GM23338 (cell line): ENCODE measurements around the gene NOTCH3.

Experiments used
- CREB1 ChIP-seq: fragments of 250-450 bp; sonication (Bioruptor Pico); IDR thresholded peaks from 2 replicates; pipeline ENCODE4 v1.5.0; 2020; ENCODE audit warnings: low read depth, mild to moderate bottlenecking, moderate library complexity
- CTCF ChIP-seq, 2 experiments: fragments of 200-600 bp in 1 of 2; sonication (generic) in 1 of 2; conservative IDR thresholded peaks; 2 replicates each; pipeline versions ENCODE4 v1.5.1 to v1.6.1; 2016 to 2017; ENCODE audit warnings: antibody characterized with exemption in 2 of 2, low read depth in 2 of 2, mild to moderate bottlenecking in 2 of 2, moderate library complexity in 1 of 2
- EZH2 ChIP-seq: fragments of 200-600 bp; sonication (generic); IDR thresholded peaks from one replicate; pipeline ENCODE4 v1.8.0; 2017; ENCODE audit warnings: antibody characterized with exemption, mild to moderate bottlenecking, low read depth; ENCODE audit not compliant: unreplicated experiment
- EZH2phosphoT487 ChIP-seq: fragments of 200-600 bp; sonication (generic); IDR thresholded peaks from one replicate; pipeline ENCODE4 v1.8.1; 2018; ENCODE audit warnings: antibody characterized with exemption; ENCODE audit not compliant: unreplicated experiment
- JUNB ChIP-seq: IDR thresholded peaks from one replicate; pipeline ENCODE4 v1.6.1; 2016; ENCODE audit warnings: antibody characterized with exemption; ENCODE audit not compliant: unreplicated experiment
- POLR2AphosphoS5 ChIP-seq: IDR thresholded peaks from 2 replicates; pipeline ENCODE4 v1.6.1; 2016; ENCODE audit warnings: antibody characterized with exemption, low read depth
- REST ChIP-seq: IDR thresholded peaks from one replicate; pipeline ENCODE4 v1.6.1; 2018; ENCODE audit warnings: antibody characterized with exemption; ENCODE audit not compliant: unreplicated experiment
- ZNF114 ChIP-seq: fragments of 250-450 bp; sonication (Bioruptor Pico); IDR thresholded peaks from 2 replicates; pipeline ENCODE4 v1.5.0; 2020; ENCODE audit warnings: mild to moderate bottlenecking, moderate library complexity

- TF ChIP-seq CTCF (conservative IDR thresholded peaks at IDR 0.05; ENCODE audit: low read depth in 2 of 2) (no peak), POLR2AphosphoS5 (no peak), EZH2 (no peak), JUNB (no peak), REST (no peak), CREB1 (CRISPR knock-in tag) (no peak), EZH2phosphoT487 (no peak), ZNF114 (CRISPR knock-in tag) (no peak)
Observed at GRCh38 chr19:15187026-15188007, 13.5 kb downstream of the NOTCH3 start.
